Left ventricle myocardium superior (tissue), 1 donor: ENCODE data around the gene ZRANB1. TPM values are rescaled to one million over a fixed set of nuclear protein-coding genes. Genes with fewer than 3 reads are reported as not detected.

Experiments used
- ATAC-seq: fragments of 200-7000 bp; cut with Tn5 transposase; one replicate; pipeline ENCODE4 v1.9.1; 2020; ENCODE audit warnings: mild to moderate bottlenecking, moderate library complexity
- DNase-seq: peaks from one replicate; pipeline ENCODE4 v3.0.0-alpha.2; 2020
- intact Hi-C: fragments of 100-400 bp; cut with micrococcal nuclease; formaldehyde crosslinking; loops from one replicate; pipeline ENCODE4 v1.11.0; 2022
- total RNA-seq: library from RNA; stranded (reverse); fragmentation: NEBNext Ultra II Directional; extraction: Animal tissue kit (Norgen Biotek cat#: 25700); gene quantifications from one replicate; pipeline ENCODE4 v1.2.1, GENCODE V29; 2021
- donor health status: DM: no; HTN: yes; CAD: no; lungs with severe emphysema.

The ZRANB1 gene
- total RNA-seq, 1 donor from 2014 or later: 25.3 TPM

DNA sequence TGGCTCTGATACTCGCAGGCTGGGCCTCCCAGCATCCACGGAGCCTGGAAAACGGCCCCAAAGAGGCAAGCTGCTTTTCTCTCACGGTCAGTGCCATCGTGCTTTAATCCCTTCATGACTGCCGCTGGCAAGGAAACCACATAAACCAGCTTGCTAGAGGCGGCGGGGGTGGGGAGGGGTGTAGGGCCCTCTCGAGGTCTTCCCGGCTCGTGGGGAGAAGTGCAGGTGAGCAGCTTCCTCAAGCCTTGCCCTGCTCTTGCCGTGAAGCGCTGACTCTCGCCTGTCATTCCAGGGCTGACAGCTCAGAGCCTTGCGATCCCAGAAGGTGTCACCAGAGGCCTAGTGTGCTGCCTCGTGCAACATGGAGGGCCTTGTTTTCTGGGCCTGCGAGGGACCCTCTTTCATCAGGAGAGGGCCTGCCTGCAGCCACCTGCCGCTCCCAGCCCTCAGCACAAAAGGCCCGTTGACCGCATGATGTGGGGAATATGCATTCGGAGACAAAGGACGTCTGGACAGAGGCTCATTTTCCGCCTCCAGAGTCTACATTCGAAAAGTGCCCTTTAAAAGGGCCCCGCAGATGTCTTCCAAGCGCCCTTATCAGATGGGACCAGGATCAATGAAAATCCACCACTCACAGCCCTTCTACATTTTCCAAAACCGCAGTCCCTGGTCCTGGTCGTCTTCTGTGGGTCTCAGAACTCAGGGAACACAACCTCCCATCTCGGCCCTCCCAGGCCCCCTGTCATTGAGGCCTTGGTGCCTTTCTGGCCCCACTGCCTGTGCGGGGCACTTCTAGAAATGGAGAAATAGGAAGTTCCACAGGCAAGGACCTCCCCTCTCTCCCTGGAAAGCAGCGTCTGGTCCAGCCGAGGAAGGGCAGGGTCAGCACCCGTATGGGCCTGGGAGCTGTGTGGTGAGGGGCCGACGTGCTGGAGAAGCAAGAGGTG, 58.7 kb downstream of the ZRANB1 start:
- peak; percentile 52 for ATAC-seq
- DNase-seq: no peak
- intact Hi-C loops: no loop called here

DNA sequence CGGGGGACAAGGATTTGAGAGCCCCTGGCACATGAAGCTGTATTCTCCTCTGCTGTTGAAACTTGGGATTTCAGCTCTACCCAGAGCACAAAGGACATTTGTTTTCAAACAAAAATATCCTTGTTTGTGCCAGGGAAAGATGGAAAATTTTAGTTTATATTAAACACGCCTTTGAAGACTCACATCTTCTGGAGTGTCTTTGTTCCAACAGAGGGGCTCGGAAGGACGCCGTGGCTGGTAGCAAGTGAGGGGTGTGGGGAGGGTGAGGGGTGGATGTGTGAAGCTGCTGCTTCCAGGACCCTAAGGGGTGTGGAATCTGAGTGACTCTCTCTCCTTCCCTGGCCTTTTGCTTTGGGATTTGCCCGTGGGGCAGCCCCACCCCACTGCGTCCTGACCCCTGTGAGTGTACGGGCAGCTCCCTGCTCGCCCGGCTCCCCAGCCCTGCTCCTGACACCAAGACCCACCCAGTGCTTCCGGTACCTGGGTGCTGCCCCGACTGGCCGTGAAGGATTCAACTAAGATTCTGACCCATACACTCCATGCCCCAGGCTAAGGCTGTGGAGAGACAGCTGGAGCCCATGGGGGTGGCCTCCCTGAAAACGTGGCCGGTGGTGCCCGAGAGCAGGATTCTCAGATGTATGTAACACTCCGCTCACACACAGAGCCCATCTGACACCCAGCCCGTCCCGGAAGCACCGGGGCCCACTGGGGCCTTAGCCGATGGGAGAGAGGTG, 59.6 kb downstream of the ZRANB1 start:
- DNase-seq (no peak), ATAC-seq (no peak)
- intact Hi-C loops: no loop called here

DNA sequence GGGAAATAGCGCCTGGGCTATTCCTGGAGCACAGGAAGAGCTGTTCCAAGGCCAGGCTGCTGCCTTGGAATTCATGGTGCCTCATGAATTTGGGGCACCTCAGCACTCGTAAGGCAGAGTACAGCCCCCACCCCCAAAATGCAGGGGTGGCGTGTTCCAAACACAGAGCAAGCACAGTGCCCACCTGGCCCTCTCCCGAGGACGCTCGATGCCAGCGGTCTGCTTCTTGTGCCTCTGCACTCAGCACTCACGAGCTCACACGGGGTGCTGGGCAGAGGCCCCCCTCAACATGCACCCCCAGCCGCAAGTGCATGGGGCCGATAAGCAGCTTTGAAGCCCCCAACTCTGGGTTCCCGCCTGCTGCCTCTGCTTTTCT, 60.1 kb downstream of the ZRANB1 start:
- ATAC-seq (no peak), DNase-seq (no peak)
- intact Hi-C loops: no loop called here

DNA sequence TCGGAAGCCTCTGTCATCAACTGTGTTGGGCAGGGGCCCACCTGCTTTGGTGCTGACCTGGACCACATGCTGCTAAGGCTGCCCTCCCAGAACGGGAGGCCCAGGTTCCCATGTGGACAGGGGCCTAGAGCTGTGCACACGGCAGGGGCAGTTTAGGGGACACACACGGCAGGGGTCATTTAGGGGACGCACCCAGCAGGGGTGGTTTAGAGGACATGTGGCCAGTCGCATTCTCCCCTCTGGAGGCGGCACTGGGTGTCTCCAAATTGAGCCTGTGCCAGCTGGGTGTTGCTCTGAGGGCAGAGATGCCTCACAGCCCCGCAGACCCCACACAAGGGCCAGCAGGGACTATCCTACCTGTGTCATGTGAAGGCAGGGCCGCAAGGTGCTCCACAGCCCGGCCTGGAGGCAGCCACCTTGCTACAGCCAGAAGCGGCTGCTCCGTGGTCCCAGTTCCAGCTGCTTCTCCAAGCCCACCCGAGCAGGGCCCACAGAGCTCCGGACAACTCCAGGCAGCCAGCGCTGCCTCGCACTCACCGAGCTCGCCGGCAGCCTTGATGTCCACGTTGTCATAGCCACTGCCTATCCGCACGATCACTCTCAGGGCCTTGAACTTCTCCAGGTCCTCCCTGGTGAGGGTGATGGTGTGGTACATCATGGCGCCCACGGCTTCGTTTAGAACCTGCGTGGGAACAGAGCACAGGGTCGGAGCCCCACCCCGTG, 60.7 kb downstream of the ZRANB1 start:
- DNase-seq (no peak), ATAC-seq (no peak)
- intact Hi-C loops: no loop called here

DNA sequence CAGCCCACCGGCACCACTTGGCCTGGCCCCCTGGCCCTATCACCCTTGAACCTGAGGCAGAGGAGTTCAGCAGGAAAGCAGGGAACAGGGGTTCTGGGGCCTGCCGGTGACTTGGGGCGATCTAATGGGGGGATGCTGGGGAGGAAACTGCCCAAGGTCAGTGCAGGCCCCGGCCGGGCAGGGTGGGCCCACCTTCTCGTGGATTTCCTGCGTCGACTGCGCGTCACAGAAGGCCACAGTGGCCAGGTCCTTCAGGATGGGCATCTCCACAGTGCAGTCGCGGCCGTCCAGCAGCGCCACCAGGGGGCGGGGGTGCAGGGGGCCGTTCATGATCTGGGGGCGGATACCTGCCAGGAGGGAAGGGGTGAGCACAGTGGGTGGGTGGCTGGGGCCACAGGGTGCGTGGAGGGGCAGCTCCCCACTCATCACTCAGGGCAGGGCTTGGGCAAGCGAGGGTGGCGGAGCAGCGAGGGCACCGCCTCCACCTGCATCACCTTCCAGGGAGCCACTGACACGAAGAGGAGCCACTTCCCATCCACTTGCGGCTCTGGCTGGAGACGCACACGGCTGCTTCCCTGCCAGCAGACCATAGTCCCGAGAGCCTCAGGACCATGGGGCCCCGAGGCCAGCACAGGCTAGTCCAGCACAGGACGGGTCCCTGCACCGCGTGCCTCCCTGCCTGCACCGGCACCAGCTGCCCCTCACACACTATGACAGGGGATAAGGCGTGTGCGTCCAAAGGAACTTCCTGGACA, 61.4 kb downstream of the ZRANB1 start:
- DNase-seq: no peak
- no peak for ATAC-seq
- intact Hi-C loops: no loop called here

DNA sequence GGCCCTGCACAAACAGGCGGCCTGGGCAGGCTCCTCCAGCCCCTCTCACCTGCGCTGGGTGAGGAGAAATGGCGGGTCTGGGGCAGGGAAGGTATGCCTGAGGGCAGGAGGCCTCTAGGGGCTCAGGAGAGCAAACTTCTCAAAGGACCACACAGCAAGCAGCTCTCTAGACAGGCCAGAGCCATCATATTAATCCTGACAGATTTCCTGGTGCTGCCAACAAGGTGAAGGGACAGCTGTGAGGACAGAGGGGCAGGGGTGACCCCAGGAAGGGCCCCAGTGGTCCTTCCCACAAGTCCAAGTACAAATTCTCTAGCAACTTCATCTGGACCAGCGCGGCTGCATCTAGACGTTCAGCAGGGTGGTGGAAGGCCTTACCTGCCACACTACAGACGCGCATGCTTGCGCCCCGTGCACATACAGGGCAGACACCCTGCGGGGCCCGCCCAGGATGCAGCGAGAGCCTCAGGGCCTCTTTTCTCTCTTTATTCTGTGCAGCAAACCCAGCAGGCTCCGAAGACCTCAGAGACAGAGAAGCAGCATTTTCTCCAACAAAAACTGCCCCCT, 62.1 kb downstream of the ZRANB1 start:
- ATAC-seq (no peak), DNase-seq (peak; percentile 22)
- intact Hi-C loops: no loop called here

DNA sequence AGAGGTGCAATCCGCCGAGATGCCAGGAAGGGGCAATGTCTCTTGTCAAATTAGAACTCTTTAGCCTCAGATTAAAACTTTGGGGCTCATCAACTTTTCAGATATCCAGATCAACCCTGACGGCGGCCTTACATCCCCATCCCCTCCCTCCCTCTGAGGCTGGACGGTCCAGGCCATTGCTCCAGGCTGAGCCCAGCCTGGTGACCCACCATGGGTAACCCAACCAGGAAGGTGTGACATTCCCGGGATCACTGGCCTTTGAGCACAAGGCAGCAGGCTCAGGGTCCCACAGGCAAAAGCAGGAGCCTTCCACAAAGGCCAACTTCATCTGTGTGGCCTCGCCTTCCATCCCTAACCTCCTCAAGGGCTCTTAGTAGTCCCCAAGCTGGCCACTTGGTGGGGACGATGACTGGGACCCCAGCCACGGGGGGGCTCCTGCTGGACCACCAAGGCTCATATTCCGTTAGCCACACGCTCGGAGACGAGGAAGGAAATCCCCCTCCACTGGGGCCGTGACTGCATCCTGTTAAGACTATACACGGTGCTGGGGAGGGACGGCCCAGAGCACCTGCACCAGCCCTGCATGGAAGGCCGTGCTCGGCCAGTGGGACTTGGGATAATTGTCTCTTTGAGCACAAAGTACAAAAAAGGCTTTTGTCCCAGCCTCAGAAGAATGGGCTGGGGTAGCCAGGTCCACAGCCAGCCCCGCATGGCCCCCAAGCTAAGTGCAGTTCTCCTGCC, 62.8 kb downstream of the ZRANB1 start:
- intact Hi-C loops: no loop called here
- DNase-seq (no peak), ATAC-seq (no peak)

DNA sequence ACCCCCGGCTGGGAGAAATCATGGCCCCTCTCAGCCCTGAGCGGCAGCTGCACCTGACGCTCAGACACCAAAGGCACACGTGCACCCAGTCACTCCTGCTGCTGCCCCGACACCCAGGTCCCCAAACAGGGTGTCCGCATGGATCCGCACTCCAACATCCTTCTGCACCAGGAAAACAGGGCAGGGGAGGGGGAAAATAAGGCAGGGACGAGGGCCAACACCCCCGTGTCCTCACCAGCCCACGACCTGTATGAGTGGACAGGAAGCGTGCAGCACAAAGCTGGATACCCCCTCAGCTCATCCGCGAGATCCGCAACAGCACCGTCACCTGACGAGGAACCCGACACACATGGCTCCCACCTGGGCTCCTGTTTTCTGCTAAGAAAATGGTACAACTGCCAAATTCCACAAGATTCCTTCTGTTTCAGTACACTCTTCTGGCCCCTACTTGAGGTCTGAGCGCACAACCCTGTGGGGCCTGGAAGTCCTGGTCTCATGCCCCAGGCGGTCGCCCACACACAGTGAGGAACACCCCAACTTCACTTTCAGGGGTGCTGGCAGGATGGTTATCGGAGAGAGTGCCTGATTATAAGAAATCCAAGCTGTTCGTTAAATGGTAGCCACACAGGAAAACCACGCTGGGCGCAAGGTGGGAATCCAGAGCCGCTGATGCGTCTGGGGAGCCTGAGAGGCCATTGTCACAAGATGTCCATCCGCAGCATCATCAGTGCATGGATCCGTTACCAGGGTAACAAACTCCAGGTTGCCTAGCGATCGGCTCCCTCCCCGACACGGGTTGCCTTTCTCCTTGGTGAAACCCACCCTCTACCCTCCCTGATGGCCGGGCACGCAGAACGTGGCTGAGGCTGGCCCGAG, 63.6 kb downstream of the ZRANB1 start:
- DNase-seq (no peak), ATAC-seq (no peak)
- intact Hi-C loops: no loop called here

DNA sequence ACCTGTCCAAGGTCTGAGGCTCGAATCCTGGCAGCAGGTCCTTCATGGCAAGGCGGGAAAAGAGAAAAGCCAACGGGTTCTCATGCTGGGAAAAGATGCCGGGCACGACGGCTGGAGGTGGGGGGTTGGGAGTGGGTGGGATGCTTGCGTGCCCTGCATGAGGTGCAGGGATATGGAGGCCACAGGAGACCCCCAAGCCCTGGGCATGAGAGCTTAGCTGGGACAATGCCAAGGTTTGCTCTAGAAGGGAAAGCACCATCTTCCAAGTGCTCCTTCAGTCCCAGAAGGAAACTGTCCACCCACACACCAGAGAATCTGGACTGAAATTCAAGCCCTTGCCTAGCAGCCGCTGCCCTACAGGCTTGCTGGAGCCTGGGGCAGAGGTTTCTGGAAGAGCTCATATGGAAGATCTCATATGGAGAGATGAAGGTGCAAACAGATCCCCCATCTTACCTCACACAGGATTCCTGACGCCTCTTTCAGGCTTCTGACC, 64.3 kb downstream of the ZRANB1 start:
- ATAC-seq (no peak), DNase-seq (no peak)
- intact Hi-C loops: no loop called here

DNA sequence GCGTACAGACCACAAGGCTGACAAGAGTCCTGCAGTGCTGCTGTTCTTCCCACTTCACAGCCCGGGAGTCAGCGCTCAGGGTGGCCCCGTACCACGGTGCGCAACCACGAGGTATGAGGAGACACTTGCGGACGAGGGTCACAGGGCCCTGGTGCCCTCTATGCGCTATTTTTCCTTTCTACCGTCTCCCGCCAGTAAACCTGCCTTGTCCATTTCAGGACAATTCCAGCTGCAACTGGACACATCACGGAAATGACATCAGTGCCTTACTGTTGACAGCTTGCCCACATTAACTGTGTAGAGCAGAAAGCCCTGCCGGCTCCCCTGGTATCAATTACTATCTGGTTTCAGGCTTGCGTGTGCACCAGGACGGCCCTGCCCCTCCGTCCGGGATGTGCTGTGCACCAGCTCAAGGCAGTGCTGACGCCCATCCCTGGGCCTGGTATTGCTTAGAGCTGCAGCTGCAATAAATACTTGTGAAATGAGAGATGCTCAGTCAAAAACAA, 65.1 kb downstream of the ZRANB1 start:
- intact Hi-C loops: no loop called here
- peak; percentile 12 for ATAC-seq
- no peak for DNase-seq

DNA sequence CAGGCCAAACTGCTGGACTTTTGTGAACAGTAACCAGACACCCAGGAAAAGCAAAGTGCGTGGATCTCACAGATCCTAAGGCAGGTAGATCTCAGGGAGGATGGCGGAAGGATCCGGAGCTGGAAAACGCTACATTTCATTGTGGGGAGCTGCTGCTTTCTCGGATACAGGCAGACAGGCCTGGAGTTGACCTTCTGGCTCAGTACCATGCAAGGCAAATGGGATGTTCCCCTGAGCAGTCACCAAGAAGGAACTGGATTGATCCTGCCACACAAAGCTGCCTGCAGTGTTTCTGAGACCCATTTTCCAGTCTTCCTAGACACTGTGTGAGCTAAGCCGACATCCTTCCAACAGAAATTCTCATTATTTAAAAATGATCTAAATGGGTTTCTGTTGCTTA, 65.5 kb downstream of the ZRANB1 start:
- ATAC-seq (no peak), DNase-seq (no peak)
- intact Hi-C loops: no loop called here

DNA sequence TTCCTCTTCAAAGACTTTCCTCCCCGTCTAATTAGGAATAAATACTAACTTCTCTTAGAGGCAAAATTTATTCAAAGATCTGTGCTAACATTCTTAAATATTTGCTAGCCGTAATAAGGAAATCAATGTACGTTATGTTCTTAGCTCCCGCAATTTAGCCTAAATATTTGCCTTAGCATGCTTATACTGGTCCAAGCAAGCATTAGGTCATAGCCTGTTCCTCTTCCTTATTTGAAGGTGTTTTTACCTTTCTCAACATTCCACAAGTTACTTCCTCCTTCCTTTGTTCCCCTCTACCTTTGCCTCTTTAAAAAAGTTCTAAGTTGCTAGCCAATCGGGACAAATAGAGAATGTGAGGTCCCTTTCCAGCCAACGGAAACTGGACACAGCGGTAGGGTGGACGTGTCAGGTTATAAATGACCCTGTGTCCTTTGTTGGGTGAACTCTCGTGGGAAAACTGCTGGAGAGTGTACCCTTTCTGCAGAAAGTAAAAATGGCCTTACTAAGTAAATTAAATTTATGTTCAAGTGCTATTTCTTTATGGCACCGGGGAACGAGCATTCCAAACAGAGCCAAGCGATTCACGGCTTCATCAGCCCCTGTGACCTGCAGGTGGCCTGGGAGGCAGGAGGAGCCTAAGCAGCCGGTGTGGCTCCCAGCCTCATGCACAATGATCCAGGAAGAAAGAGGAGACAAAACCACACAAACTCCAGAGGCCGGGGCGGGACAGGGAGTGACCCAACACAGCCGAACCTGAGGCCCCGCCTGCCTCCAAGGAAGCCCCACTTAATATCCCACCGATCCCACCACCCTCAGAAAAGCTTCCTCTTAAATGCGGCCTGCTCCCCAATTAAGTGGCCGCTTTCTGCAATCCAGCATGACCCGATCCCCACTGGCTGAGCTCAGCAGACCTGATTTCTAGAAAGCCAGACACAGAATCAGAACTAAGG, 67.0 kb downstream of the ZRANB1 start:
- no peak for ATAC-seq
- intact Hi-C loops: no loop called here

DNA sequence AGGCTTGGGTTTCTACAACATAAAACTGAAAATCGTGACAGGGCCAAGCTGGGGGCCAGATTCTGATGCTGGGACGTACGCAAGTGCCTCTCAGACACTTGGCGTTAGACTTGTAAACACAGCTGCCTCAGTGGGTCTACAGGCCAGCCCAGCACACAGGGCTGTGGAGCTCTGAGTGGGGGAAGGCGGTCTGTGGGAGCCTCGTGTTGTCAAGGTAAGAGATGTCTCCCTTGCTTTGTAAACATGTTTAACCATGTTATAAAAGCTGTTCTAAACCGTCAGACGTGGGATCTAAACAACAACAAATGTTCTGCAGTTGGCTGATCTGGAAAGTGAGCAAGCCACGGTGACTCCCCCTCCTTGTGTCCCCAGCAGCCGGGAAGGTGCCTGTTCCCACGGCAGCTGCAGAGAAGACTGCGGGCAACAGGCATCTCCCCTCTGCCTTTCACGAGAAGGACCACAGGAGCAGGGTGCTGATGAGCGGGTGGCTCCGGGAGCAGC, 67.8 kb downstream of the ZRANB1 start:
- intact Hi-C loops: no loop called here
- ATAC-seq: no peak
- DNase-seq: no peak

More for the DNA sequence above, 67.0 kb downstream of the ZRANB1 start:
- DNase-seq: no peak

DNA sequence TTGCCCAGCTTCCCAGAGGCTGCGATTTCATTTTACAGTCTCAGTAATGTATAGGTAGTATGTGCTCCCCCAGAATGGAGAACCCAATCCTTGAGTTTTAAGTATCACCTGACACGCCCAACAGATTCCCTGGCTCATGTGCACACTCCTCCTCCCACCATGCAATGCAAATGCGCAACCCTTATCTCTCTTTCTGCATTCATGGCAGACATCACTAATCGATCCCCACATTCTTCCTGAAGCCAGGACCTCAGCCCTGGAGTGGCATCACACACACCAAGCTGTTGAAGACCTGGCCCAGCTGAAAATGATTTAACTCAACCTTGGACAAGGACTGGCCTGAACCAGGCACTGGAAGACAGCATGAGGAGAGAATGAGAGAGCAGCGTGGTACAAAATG, 68.4 kb downstream of the ZRANB1 start:
- DNase-seq: no peak
- intact Hi-C loops: no loop called here
- peak; percentile 12 for ATAC-seq

DNA sequence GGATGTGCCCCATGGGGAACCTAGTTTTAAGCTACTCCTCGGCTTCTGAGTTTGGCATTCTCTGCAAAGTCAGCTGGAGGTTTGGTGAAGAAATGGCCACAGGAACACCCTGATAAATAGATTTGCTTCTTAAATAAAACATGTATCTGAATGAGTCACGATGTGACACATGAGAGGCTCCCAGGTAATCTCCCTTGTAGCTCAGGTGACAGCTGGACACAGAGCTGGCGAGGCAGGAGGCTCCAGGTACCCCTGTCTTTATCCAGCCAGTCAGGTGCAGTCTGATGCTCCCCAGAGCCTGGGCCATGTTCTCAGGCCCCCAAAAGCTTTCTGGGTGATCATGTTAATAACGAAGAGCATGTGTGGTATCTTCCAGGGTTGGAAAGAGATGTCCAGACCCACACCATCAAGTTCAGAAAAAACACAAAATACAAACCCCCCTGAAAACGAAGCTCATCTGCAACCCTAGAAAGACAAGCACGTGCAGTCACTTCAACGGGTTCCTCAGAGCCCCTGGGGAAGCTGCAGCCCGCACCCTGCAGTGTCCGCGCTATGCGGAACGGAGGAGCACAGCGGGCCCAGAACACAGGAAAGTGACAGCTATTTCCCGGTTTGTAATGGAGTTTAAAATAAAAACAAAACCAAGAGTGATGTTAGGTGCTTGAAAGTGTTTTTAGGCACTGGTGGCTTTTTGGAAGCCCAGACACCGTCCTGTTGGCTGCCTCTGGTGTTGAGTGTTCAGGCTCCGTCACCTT, 69.4 kb downstream of the ZRANB1 start:
- no peak for ATAC-seq
- intact Hi-C loops: no loop called here
- DNase-seq: no peak
